Gastrocnemius medialis (tissue), 4 donors: ENCODE measurements around the gene SLC44A2. TPM values are rescaled to one million over a fixed set of nuclear protein-coding genes. Genes with fewer than 3 reads are reported as not detected.

Experiments used
- ATAC-seq, 2 donors: fragments of 150-250 bp; one replicate each; pipeline ENCODE4 v1.9.1; 2016
- DNase-seq, 2 donors: peaks; one replicate each; pipeline ENCODE4 v3.0.0-alpha.2; 2019
- H3K27ac ChIP-seq, 4 donors: fragments of 200-600 bp; sonication (generic); 1 replicate in 1 of 4; 2 replicates in 3 of 4; pipeline ENCODE4 v1.5.1; 2016 to 2018; ENCODE audit warnings: mild to moderate bottlenecking in 2 of 4, moderate library complexity in 1 of 4
- H3K27me3 ChIP-seq, 3 donors: fragments of 200-600 bp; sonication (generic) in 2 of 3; 1 replicate in 1 of 3; 2 replicates in 2 of 3; pipeline versions ENCODE4 v1.5.1 to v1.6.0; 2016 to 2019; ENCODE audit warnings: mild to moderate bottlenecking in 1 of 3, moderate library complexity in 1 of 3
- H3K36me3 ChIP-seq, 2 donors: fragments of 200-600 bp; sonication (generic) in 1 of 2; one replicate each; pipeline ENCODE4 v1.5.1; 2017 to 2018
- H3K4me1 ChIP-seq, 2 donors: fragments of 200-600 bp; sonication (generic) in 1 of 2; one replicate each; pipeline ENCODE4 v1.5.1; 2016 to 2017; ENCODE audit warnings: mild to moderate bottlenecking in 2 of 2
- H3K4me3 ChIP-seq, 4 donors: fragments of 200-600 bp; sonication (generic) in 3 of 4; 1 replicate in 1 of 4; 2 replicates in 3 of 4; pipeline ENCODE4 v1.5.1; 2016 to 2019; ENCODE audit warnings: mild to moderate bottlenecking in 2 of 4
- H3K9me3 ChIP-seq, 3 donors: fragments of 200-600 bp; sonication (generic) in 2 of 3; 1 replicate in 1 of 3; 2 replicates in 2 of 3; pipeline ENCODE4 v1.5.1; 2016 to 2019
- POLR2A ChIP-seq, 2 donors: fragments of 450-650 bp; IDR thresholded peaks; one replicate each; pipeline ENCODE4 v1.6.1; 2017; ENCODE audit warnings: antibody characterized with exemption in 2 of 2, mild to moderate bottlenecking in 2 of 2, moderate library complexity in 2 of 2
- in situ Hi-C, 4 donors: fragments of 200-750 bp; cut with MboI; loops; one replicate each; pipeline versions ENCODE4 v1.15.0 to v1.8.0; 2017; ENCODE audit warnings: low sequenced_read_pairs in 4 of 4
- intact Hi-C: fragments of 100-400 bp; cut with DNase I; formaldehyde crosslinking; loops from one replicate; pipeline ENCODE4 v1.15.1; 2023; ENCODE audit warnings: low total_unique reads
- total RNA-seq, 4 donors: library from RNA; depleted of rRNA; stranded (reverse); fragments of >200 nt; gene quantifications; one replicate each; pipeline versions ENCODE4 v1.1.0 to v1.2.3, GENCODE V29; 2016
- TF ChIP-seq, protein P1 (sequence below), 5 experiments: fragments of 450-650 bp in 3 of 5; fragments of 200-600 bp in 2 of 5; sonication (generic) in 2 of 5; IDR thresholded peaks in 4 of 5; conservative IDR thresholded peaks in 1 of 5; 1 replicate in 4 of 5; 2 replicates in 1 of 5; pipeline ENCODE4 v1.5.1; 2016 to 2019; ENCODE audit warnings: antibody characterized with exemption in 5 of 5, mild to moderate bottlenecking in 3 of 5, moderate library complexity in 3 of 5

SLC44A2 gene
- total RNA-seq, 4 donors from 2014 or later = 51.1 to 168 (median 105) TPM

DNA sequence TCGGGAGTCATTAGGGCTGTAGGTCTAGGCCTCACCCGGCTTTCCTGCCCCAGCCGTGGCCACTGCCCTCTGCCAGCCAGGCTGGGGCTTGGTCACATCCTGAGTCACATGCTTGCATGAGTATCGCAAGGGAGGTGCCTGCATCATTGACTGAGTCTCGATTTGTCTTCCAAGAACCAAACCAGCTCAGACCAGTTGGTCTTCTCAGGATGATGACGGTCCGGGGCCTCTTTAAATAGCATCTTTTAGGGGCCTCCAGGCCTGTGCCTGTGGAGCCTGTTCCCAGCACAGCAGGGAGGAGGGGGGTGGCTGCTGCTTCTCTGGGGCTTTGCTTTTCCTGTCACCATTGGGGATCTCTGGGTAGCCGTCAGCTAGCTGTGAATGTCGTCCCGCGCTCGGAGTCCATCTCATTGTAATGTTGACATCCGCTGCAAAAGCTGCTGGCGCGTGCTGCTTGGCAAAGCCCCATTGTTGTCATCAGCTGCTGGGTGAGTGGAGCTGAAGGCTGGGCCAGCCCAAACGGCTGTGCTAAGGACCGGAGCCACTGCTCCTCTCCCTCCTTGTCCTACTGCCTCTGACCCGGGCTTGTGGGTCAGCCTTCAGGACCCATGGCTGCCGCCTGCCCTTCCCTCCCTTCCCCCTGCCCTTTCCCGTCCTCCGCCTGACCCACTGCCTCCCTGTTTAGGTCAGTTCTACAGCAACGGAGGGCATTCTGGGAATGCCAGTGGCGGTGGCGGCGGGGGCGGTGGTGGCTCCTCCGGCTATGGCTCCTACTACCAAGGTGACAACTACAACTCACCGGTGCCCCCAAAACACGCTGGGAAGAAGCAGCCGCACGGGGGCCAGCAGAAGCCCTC is 61.5 kb downstream of the SLC44A2 start:
- no peaks in the 10 kb centered on the region for H3K27me3 ChIP-seq
- in situ Hi-C loops = no loop called here
- H3K4me1 ChIP-seq = no peaks in the 10 kb centered on the region
- peaks cover 0 to 99% of the 10 kb centered on the region in 2 donors for H3K36me3 ChIP-seq
- H3K27ac ChIP-seq = peak overlapping the region in 1 of 4 donors; percentile 13
- no peak for TF ChIP-seq POLR2A (IDR thresholded peaks at IDR 0.05)
- TF ChIP-seq, protein P1, sequence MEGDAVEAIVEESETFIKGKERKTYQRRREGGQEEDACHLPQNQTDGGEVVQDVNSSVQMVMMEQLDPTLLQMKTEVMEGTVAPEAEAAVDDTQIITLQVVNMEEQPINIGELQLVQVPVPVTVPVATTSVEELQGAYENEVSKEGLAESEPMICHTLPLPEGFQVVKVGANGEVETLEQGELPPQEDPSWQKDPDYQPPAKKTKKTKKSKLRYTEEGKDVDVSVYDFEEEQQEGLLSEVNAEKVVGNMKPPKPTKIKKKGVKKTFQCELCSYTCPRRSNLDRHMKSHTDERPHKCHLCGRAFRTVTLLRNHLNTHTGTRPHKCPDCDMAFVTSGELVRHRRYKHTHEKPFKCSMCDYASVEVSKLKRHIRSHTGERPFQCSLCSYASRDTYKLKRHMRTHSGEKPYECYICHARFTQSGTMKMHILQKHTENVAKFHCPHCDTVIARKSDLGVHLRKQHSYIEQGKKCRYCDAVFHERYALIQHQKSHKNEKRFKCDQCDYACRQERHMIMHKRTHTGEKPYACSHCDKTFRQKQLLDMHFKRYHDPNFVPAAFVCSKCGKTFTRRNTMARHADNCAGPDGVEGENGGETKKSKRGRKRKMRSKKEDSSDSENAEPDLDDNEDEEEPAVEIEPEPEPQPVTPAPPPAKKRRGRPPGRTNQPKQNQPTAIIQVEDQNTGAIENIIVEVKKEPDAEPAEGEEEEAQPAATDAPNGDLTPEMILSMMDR (IDR thresholded peaks at IDR 0.05 in 4 of 5, conservative IDR thresholded peaks at IDR 0.05 in 1 of 5) = no peak
- H3K9me3 ChIP-seq = no peaks in the 10 kb centered on the region
- DNase-seq (peak in 1 of 2 donors; percentile 38), ATAC-seq (no peak)
- no peak overlapping the region for H3K4me3 ChIP-seq
- intact Hi-C loops = no loop called here

DNA sequence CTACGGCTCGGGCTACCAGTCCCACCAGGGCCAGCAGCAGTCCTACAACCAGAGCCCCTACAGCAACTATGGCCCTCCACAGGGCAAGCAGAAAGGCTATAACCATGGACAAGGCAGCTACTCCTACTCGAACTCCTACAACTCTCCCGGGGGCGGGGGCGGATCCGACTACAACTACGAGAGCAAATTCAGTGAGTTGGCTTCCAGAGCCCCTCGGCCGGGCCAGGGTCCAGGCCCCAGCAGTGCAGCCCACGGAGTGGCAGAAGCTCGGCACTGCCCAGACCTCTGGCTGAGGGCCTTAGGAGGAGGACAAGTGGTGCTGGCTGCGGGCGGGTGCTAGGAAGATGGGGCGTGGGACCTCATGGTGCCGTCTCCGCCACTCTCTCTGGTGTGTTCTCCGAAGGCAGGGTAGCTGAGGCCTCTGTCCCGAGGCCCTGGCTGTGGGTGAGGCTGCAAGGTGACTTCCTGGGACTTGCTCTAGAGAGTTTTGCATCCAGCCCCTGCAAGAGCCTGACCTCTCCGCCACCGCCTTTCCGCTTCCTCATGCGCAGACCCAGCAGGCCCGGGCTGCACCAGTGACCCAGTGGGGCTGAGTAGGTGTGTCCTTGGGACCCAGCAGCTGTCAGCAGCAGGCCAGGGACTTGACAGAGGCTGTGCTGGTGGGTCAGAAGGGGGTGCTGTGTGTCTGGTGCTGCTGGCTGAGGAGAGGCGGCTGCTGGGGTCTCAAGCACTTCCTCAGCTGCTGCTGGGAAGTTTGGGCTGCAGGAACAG is 62.4 kb downstream of the SLC44A2 start:
- H3K36me3 ChIP-seq = peaks cover 0 to 97% of the 10 kb centered on the region in 2 donors
- DNase-seq = no peak
- no peaks in the 10 kb centered on the region for H3K9me3 ChIP-seq
- no peaks in the 10 kb centered on the region for H3K4me1 ChIP-seq
- in situ Hi-C loops (no loop called here), intact Hi-C loops (no loop called here)
- H3K27me3 ChIP-seq = no peaks in the 10 kb centered on the region
- ATAC-seq = no peak
- no peak for TF ChIP-seq POLR2A (IDR thresholded peaks at IDR 0.05)
- TF ChIP-seq, protein P1 (IDR thresholded peaks at IDR 0.05 in 4 of 5, conservative IDR thresholded peaks at IDR 0.05 in 1 of 5) = no peak
- H3K27ac ChIP-seq = no peak overlapping the region
- H3K4me3 ChIP-seq = no peak overlapping the region

DNA sequence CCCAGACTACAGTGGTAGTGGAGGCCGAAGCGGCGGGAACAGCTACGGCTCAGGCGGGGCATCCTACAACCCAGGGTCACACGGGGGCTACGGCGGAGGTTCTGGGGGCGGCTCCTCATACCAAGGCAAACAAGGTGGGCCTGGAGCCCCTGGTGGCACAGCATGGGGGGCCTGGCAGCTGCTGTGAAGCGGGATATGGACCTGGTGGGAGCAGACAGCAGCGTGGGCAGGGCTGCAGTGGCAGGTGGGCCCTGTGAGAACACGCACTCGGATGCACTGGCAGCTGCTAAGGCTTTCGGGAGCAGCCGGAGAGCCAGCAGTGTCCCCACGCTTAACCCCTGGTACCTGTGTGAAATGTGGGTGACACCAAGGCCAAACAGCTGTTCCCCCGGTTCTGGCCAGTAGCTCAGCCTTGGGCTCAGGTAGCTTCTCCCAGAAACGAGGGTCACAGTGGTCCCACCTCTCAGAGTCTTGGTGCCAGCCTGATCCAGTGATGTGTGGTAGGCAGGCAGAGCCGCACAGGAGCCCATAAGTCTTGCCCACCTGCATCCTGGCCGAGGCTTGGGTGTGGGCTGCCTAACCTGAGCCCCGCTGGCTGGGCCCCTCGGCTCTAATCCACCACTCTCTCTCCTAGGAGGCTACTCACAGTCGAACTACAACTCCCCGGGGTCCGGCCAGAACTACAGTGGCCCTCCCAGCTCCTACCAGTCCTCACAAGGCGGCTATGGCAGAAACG is 63.4 kb downstream of the SLC44A2 start:
- H3K36me3 ChIP-seq = peaks cover 0 to 87% of the 10 kb centered on the region in 2 donors
- in situ Hi-C loops = no loop called here
- intact Hi-C loops = no loop called here

DNA sequence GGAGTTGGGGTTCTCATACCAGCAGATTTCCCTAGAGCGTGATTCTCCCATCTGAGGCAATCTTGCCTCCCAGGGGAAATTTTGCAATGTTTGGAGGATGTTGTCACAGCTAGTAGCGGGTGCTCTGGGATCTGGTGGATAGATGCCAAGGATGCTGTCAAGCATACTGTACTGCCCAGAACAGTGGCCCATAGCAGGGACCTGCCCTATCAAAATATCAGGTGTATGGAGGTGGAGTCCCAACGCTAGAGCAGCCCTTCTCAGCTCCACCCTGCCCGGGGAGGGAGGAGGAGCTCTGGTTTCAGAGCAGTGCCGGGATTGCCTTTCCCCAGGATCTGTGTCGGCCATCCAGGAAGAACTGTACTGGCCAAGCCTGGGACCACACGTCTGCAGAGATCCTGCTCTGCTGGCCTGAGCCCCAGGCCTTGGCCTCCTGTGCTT is 65.0 kb downstream of the SLC44A2 start:
- no peaks in the 10 kb centered on the region for H3K27me3 ChIP-seq
- intact Hi-C loops (no loop called here), in situ Hi-C loops (no loop called here)
- no peak for TF ChIP-seq POLR2A (IDR thresholded peaks at IDR 0.05)
- TF ChIP-seq, protein P1 (IDR thresholded peaks at IDR 0.05 in 4 of 5, conservative IDR thresholded peaks at IDR 0.05 in 1 of 5) = no peak
- H3K36me3 ChIP-seq = peaks cover 0 to 71% of the 10 kb centered on the region in 2 donors
- ATAC-seq = peak in 1 of 2 donors; percentile 63
- H3K27ac ChIP-seq = peak overlapping the region in 1 of 4 donors; percentile 4
- H3K4me3 ChIP-seq = no peak overlapping the region
- H3K4me1 ChIP-seq = peaks cover 3 to 4% of the 10 kb centered on the region in 2 donors
- H3K9me3 ChIP-seq = no peaks in the 10 kb centered on the region
- no peak for DNase-seq

More for the DNA sequence above, 63.4 kb downstream of the SLC44A2 start:
- H3K27me3 ChIP-seq = no peaks in the 10 kb centered on the region
- H3K4me1 ChIP-seq = no peaks in the 10 kb centered on the region
- ATAC-seq = no peak
- DNase-seq = no peak
- H3K4me3 ChIP-seq = no peak overlapping the region
- no peaks in the 10 kb centered on the region for H3K9me3 ChIP-seq
- H3K27ac ChIP-seq = no peak overlapping the region
- TF ChIP-seq, protein P1 (IDR thresholded peaks at IDR 0.05 in 4 of 5, conservative IDR thresholded peaks at IDR 0.05 in 1 of 5) = no peak
- no peak for TF ChIP-seq POLR2A (IDR thresholded peaks at IDR 0.05)
